ENCODE data around the gene MLEC. TPM values are rescaled to one million over a fixed set of nuclear protein-coding genes. Genes with fewer than 3 reads are reported as not detected.

The MLEC gene
- total and polyA plus RNA-seq, 9 of the 15 experiments (the other 6 are each of a cell fraction or from before 2014, with no cell fraction given) = 18.5 to 108 (median 57.8) TPM

DNA sequence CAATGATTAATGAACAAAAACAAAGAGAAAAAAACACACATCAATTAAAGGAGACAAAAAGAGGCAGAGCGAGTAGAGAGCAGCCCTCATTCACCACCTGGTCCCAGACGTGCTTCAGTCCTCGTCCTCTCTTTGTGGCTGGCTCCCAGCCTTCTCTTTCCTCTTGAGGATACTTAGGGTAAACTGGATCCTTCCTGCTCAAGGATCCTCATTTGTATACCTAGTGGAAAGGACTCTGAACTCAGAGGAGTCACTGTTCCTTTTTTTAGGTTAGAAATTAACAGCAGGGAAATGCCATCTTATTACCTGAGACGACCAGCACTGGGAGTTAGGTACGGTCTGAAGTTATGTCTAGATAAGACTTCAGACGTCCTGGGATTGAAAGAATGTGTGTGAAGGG is 9.7 kb downstream of the MLEC start:
- TF ChIP-seq ZZZ3 (IDR thresholded peaks at IDR 0.05) = no peak
- no peak for TF ChIP-seq TFAM (CRISPR knock-in tag; conservative IDR thresholded peaks at IDR 0.05)
- TF ChIP-seq, protein P1, sequence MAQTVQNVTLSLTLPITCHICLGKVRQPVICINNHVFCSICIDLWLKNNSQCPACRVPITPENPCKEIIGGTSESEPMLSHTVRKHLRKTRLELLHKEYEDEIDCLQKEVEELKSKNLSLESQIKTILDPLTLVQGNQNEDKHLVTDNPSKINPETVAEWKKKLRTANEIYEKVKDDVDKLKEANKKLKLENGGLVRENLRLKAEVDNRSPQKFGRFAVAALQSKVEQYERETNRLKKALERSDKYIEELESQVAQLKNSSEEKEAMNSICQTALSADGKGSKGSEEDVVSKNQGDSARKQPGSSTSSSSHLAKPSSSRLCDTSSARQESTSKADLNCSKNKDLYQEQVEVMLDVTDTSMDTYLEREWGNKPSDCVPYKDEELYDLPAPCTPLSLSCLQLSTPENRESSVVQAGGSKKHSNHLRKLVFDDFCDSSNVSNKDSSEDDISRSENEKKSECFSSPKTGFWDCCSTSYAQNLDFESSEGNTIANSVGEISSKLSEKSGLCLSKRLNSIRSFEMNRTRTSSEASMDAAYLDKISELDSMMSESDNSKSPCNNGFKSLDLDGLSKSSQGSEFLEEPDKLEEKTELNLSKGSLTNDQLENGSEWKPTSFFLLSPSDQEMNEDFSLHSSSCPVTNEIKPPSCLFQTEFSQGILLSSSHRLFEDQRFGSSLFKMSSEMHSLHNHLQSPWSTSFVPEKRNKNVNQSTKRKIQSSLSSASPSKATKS (CRISPR knock-in tag; IDR thresholded peaks at IDR 0.05) = no peak
- TF ChIP-seq, protein P2, sequence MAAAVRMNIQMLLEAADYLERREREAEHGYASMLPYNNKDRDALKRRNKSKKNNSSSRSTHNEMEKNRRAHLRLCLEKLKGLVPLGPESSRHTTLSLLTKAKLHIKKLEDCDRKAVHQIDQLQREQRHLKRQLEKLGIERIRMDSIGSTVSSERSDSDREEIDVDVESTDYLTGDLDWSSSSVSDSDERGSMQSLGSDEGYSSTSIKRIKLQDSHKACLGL (CRISPR knock-in tag; IDR thresholded peaks at IDR 0.05; ENCODE audit: borderline replicate concordance, poor library complexity, severe bottlenecking) = no peak
- TF ChIP-seq CBX3 (IDR thresholded peaks at IDR 0.05; ENCODE audit: borderline replicate concordance in 1 of 2, low read length in 2 of 2) = no peak
- no peak for TF ChIP-seq ZNF316 (IDR thresholded peaks at IDR 0.05)
- Histone ChIP-seq H2AFZ (ENCODE audit: low read depth, low read length) (no peak overlapping the region), H3K4me1 (replicated peaks in 1 of 2; ENCODE audit: control insufficient read depth in 2 of 2, insufficient read depth in 2 of 2, low read length in 2 of 2) (0 out of 5 replicates have a peak, but pooled peaks cover 0 to 6% of the 10 kb centered on the region in 2 experiments), H3K79me2 (ENCODE audit: control insufficient read depth, insufficient read depth, low read length) (peaks cover 18% of the 10 kb centered on the region), H3K9me1 (ENCODE audit: control insufficient read depth, insufficient read depth, low read length) (no peaks in the 10 kb centered on the region), H3K36me3 (ENCODE audit: control insufficient read depth, insufficient read depth, low read length) (peaks cover 93% of the 10 kb centered on the region), H3K4me2 (ENCODE audit: insufficient read depth, low read length) (no peak overlapping the region), H3K27me3 (ENCODE audit: control insufficient read depth in 2 of 2, insufficient read depth in 2 of 2, low read length in 2 of 2) (no peaks in the 10 kb centered on the region), H3K9ac (ENCODE audit: insufficient read depth in 1 of 2, low read depth in 2 of 2, low read length in 2 of 2) (no peak overlapping the region), H4K20me1 (replicated peaks; ENCODE audit: control insufficient read depth, insufficient read depth, low read length) (no peaks in the 10 kb centered on the region), H3K4me3 (no peak overlapping the region), H3K9me3 (replicated peaks; ENCODE audit: control insufficient read depth, insufficient read depth, low read depth, low read length) (no peaks in the 10 kb centered on the region), H3K27ac (ENCODE audit: extremely low read depth, low read depth, low read length) (no peak overlapping the region)
- FAIRE-seq (no peak), DNase-seq (ENCODE audit: extremely low read depth in 1 of 4, low spot score in 3 of 4) (no peak), ATAC-seq (no peak)
- CTCF ChIA-PET (ENCODE audit: low intra/inter-chr PET ratio) = no interaction called here
- BruUV-seq (replicated peaks) = no TSS peak
- intact Hi-C loops (cut with micrococcal nuclease) = no loop called here
- in situ Hi-C loops (cut with MboI) = no loop called here
- 70% methylated on average over 6 of the region's 6 CpGs for WGBS (ENCODE audit: insufficient coverage, low coverage, missing lambda C conversion rate)
- POLR2A ChIA-PET = interaction anchor here (3.5 kb wide), 1 partner anchor 12 kb away, joined by 24 read pairs; the partner anchor contains the start of gene UNC119B
